ENCODE measurements around the gene LMBRD1. TPM values are rescaled to one million over a fixed set of nuclear protein-coding genes. Genes with fewer than 3 reads are reported as not detected.
"Not testable (repeated sequence)": the region's sequence is repeated elsewhere in the genome, so short reads cannot be mapped to it uniquely, and the experiment has no call there.

LMBRD1 gene
- total RNA-seq, 2 experiments from 2014 or later: 10.7 to 12.7 TPM

DNA sequence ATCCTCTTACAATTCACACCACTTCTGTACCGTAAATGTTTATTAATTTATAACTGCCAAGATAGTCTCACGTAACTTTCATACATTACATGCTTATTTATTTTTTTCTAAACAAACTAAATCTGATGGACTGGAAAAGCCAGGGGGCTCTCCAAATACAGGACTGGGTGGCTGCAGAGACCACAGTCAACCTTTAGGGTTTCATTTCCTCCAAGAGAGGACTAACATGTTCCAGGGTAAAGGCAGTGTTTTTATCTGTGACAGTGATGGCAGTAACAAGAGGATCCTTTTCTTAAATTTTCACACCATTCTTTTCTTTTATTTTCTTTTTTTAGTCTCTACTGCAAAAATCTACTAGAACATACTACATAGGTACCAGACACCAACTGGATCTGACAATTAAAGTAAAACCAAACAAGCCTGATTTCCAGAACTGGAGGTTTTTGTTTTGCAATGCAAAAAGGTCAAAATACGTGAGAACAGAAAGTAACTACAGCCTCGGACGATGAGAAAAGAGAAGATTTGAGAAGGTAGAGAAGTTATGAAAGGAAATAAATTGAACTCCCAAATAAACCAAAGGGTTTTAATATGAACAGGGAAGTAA is 1.2 kb downstream of the LMBRD1 start:
- intact Hi-C loops (cut with micrococcal nuclease): loop anchor here (1.0 to 5.0 kb wide), 6 partner anchors 12 to 872 kb away; partner anchors contain the start of genes SDHAF4 and SMAP1
- peak overlapping the region; percentile 96 for H3K27ac Mint-ChIP-seq
- H3K9me3 Mint-ChIP-seq: no peaks in the 10 kb centered on the region
- no peaks in the 10 kb centered on the region for H3K36me3 Mint-ChIP-seq (ENCODE audit: low read depth)
- no peak for DNase-seq
- no peaks in the 10 kb centered on the region for H3K27me3 Mint-ChIP-seq (ENCODE audit: low read depth)
- CTCF ChIA-PET: interaction anchor here (1.4 to 2.7 kb wide), 4 partner anchors 10 to 72 kb away, joined by 4 to 19 read pairs (median 8); no protein-coding TSS in a partner anchor
- peaks cover 48% of the 10 kb centered on the region for H3K4me1 Mint-ChIP-seq (ENCODE audit: low read depth)
- peak overlapping the region; percentile 93 for H3K4me3 Mint-ChIP-seq

DNA sequence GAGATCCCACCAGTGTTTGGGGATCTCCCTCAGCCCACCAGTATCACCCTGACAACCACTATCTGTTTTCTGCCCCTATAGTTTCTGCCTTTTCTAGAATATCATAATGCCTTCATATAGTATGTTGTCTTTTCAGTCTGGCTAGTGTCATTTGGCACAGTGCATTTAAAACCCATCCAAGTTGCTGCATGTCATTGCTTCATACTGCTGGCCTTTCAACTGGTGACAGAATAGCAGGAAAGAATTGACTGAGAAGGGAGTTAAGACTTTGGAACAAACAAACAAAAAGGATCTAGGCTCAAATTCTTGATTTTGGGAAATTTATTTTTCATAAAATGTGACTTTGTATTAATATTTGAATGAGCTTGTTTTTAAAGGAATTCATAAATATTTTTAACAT is 4.5 kb downstream of the LMBRD1 start:
- DNase-seq: no peak
- H3K27me3 Mint-ChIP-seq (ENCODE audit: low read depth): no peaks in the 10 kb centered on the region
- intact Hi-C loops (cut with micrococcal nuclease): no loop called here
- no peaks in the 10 kb centered on the region for H3K9me3 Mint-ChIP-seq
- no peak overlapping the region for H3K4me3 Mint-ChIP-seq
- peaks cover 56% of the 10 kb centered on the region for H3K4me1 Mint-ChIP-seq (ENCODE audit: low read depth)
- H3K27ac Mint-ChIP-seq: no peak overlapping the region
- H3K36me3 Mint-ChIP-seq (ENCODE audit: low read depth): peaks cover 7% of the 10 kb centered on the region
- CTCF ChIA-PET: interaction anchor here (1.4 kb wide), 1 partner anchor 75 kb away, joined by 3 read pairs; no protein-coding TSS in a partner anchor

DNA sequence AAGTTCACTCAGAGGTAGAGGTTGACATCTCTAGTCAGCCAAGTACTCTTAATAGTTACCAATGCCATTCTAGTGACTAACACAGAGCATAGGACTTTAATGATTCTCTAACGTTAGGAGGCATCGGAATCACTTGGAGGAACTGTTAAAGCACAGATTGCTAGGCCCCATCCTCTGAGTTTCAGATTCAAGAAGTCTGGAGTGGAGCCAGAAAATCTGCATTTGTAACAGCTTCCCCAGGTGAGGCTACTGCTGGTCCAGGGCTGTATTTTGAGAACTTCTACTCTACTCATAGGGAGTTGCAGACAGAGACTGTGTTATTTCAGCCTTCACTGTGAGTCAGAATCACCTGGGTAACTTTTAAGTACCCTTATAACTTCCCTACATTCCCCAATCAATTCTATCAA is 5.7 kb downstream of the LMBRD1 start:
- no peaks in the 10 kb centered on the region for H3K27me3 Mint-ChIP-seq (ENCODE audit: low read depth)
- CTCF ChIA-PET: interaction anchor here (0.6 to 0.9 kb wide), 3 partner anchors 8 to 16 kb away, joined by 3 to 4 read pairs (median 3); no protein-coding TSS in a partner anchor
- H3K4me3 Mint-ChIP-seq: no peak overlapping the region
- no peak for DNase-seq
- peaks cover 7% of the 10 kb centered on the region for H3K36me3 Mint-ChIP-seq (ENCODE audit: low read depth)
- intact Hi-C loops (cut with micrococcal nuclease): no loop called here
- peaks cover 55% of the 10 kb centered on the region for H3K4me1 Mint-ChIP-seq (ENCODE audit: low read depth)
- no peak overlapping the region for H3K27ac Mint-ChIP-seq
- H3K9me3 Mint-ChIP-seq: no peaks in the 10 kb centered on the region

DNA sequence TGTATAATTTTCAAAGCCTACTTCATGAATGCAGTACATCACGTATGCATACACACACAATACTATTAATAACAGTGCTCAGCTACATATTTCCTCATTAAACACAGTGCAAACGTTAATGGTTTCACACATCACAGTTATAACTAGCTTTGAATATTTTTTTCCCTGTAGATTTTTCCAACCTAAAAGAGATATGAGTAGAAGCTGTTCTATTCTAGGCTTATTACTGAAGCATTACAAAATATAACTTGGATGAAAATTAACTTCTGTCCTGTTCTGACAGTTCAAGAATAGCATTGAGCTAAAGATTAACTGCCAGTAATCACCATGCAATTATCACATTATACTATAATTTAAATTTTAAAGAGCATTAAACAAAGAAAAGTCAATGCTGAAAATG is 6.2 kb downstream of the LMBRD1 start:
- Mint-ChIP-seq H3K4me1 (ENCODE audit: low read depth) (peaks cover 55% of the 10 kb centered on the region), H3K27ac (no peak overlapping the region), H3K9me3 (no peaks in the 10 kb centered on the region), H3K36me3 (ENCODE audit: low read depth) (peaks cover 7% of the 10 kb centered on the region), H3K4me3 (no peak overlapping the region), H3K27me3 (ENCODE audit: low read depth) (no peaks in the 10 kb centered on the region)
- intact Hi-C loops (cut with micrococcal nuclease): no loop called here
- DNase-seq: no peak
- CTCF ChIA-PET: interaction anchor here (0.6 to 0.9 kb wide), 3 partner anchors 9 to 16 kb away, joined by 3 to 4 read pairs (median 3); no protein-coding TSS in a partner anchor

DNA sequence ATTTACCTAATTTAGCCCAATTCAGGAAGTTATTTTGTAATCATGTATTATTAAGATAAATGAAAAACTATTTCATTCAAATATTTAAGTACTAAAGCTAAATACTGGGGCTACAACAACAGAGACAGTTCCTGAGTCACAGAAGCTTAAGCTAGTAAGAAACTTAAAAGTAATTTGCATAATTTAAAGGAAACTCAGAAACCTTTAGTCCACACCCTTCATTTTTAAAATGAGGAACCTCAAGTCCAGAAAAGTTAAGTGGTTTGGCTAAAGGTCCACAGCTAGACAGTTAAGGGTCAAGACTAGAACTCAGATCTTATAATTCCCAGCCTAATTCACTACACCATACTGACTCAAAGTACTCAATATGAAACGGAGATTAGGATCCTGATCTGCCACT is 7.2 kb downstream of the LMBRD1 start:
- CTCF ChIA-PET: no interaction called here
- H3K4me1 Mint-ChIP-seq (ENCODE audit: low read depth): peaks cover 55% of the 10 kb centered on the region

DNA sequence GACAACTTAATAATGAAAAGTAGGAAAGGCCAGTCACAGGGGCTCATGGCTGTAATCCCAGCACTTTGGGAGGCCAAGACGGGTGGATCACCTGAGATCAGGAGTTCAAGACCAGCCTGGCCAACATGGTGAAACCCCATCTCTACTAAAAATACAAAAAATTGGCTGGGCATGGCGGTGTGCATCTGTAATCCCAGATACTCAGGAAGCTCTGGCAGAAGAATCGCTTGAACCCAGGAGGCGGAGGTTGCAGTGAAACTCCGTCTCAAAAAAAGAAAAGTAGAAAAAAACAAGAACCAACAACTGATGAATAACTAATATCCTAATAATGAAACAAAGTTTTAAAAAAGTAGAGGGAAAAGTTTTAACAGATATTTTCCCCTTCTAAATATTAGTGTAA is 9.4 kb downstream of the LMBRD1 start:
- H3K27ac Mint-ChIP-seq; intact Hi-C loops (cut with micrococcal nuclease); CTCF ChIA-PET; H3K9me3 Mint-ChIP-seq; DNase-seq; H3K27me3 Mint-ChIP-seq (ENCODE audit: low read depth); H3K4me3 Mint-ChIP-seq: not testable (repeated sequence)
- H3K4me1 Mint-ChIP-seq (ENCODE audit: low read depth): peaks cover 57% of the 10 kb centered on the region
- peaks cover 12% of the 10 kb centered on the region for H3K36me3 Mint-ChIP-seq (ENCODE audit: low read depth)

More for the DNA sequence above, 7.2 kb downstream of the LMBRD1 start:
- intact Hi-C loops (cut with micrococcal nuclease): no loop called here
- Mint-ChIP-seq H3K9me3 (no peaks in the 10 kb centered on the region), H3K4me3 (no peak overlapping the region), H3K36me3 (ENCODE audit: low read depth) (peaks cover 9% of the 10 kb centered on the region), H3K27ac (no peak overlapping the region), H3K27me3 (ENCODE audit: low read depth) (no peaks in the 10 kb centered on the region)
- DNase-seq: no peak

DNA sequence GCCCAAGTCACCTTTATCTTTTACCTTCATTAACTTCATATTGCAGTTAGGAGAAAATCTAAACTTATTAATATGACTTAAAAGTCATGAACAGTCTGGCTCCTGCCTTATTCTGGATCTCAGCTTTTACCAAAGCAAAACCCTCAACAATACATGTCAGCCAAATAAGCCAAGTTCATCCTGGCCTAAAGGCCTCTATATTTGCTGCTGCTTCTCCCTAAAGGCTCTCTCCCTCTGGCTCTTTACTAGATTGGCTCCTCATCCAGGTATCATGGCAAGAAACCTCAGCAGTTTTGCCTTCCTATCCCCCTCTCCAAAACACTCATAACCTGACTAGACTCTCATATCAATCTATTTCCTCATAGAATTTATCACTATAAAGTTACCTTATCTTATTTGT is 11.1 kb downstream of the LMBRD1 start:
- Mint-ChIP-seq H3K27ac (no peak overlapping the region), H3K9me3 (no peaks in the 10 kb centered on the region)
- CTCF ChIA-PET: interaction anchor here (0.6 to 3.1 kb wide), 4 partner anchors 11 to 27 kb away, joined by 3 to 9 read pairs (median 4); partner anchors contain the start of gene LMBRD1

DNA sequence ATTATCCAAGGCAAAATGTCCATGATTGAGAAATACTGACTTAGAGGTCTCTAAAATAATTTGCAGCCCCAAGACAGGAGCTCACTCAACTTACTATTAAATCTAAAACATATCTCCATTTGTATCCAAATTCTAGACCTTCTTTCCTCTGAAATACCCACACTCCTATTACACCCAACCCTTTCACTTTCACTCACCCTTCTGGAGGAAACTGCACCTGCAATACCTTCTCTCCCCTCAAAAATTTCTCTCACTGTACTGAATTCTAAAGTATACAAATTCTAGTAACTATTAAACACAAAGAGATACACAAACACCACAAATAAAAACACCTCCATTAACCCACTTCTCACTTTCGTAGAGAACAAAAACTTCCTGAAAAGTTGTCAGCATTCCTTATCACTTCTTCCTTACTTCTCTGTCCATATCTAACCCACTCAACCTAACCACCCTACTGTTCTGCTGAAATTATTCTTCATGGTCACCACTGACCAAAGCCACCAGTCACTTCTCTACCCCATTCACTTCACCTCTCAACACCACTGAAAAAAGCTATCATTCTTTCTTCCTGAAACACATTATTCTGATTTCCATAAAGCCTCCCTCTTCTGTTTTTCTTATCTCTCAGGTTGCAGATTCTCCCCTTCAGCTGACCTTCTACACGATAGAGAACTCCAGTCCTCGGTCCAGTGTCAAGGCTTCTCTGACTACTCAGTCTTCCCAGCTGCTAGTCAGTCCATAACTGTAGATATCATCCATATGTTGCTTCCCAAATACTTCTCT is 12.0 kb downstream of the LMBRD1 start:
- H3K4me1 Mint-ChIP-seq (ENCODE audit: low read depth): peaks cover 47% of the 10 kb centered on the region
- DNase-seq: no peak
- H3K4me3 Mint-ChIP-seq: no peak overlapping the region
- intact Hi-C loops (cut with micrococcal nuclease): no loop called here
- H3K27ac Mint-ChIP-seq: no peak overlapping the region
- no peaks in the 10 kb centered on the region for H3K27me3 Mint-ChIP-seq (ENCODE audit: low read depth)
- H3K36me3 Mint-ChIP-seq (ENCODE audit: low read depth): peaks cover 18% of the 10 kb centered on the region
- CTCF ChIA-PET: interaction anchor here (0.6 to 3.1 kb wide), 4 partner anchors 9 to 26 kb away, joined by 3 to 9 read pairs (median 3); partner anchors contain the start of gene LMBRD1
- H3K9me3 Mint-ChIP-seq: no peaks in the 10 kb centered on the region

More for the DNA sequence above, 11.1 kb downstream of the LMBRD1 start:
- intact Hi-C loops (cut with micrococcal nuclease): no loop called here
- no peak for DNase-seq
- no peaks in the 10 kb centered on the region for H3K27me3 Mint-ChIP-seq (ENCODE audit: low read depth)
- no peak overlapping the region for H3K4me3 Mint-ChIP-seq
- H3K36me3 Mint-ChIP-seq (ENCODE audit: low read depth): peaks cover 13% of the 10 kb centered on the region
- peaks cover 48% of the 10 kb centered on the region for H3K4me1 Mint-ChIP-seq (ENCODE audit: low read depth)

DNA sequence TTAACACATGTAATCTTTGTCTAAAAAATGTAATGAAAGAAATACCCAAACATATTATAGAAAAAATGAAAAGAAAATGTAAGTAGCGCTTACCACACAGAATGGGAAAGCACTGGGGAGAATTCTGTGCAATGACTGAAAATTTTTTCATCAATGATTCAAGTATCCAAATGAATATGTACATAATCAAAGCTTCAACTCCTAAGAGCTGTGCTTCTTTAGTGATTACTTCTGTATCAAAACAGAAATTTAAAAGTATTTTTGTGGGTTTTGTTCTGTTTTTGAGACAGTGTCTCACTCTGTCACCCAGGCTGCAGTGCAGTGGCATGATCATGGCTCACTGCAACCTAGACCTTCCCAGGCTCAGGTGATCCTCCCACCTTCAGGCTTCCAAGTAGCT is 13.7 kb downstream of the LMBRD1 start:
- H3K4me1 Mint-ChIP-seq (ENCODE audit: low read depth): peaks cover 42% of the 10 kb centered on the region
- no peak for DNase-seq
- H3K4me3 Mint-ChIP-seq: no peak overlapping the region
- CTCF ChIA-PET: interaction anchor here (1.0 kb wide), 1 partner anchor 14 kb away, joined by 3 read pairs; no protein-coding TSS in a partner anchor
- intact Hi-C loops (cut with micrococcal nuclease): loop anchor here (1.0 kb wide), 1 partner anchor 13 kb away; no protein-coding TSS in a partner anchor
- H3K27ac Mint-ChIP-seq: peak overlapping the region; percentile 19
- no peaks in the 10 kb centered on the region for H3K27me3 Mint-ChIP-seq (ENCODE audit: low read depth)
- H3K9me3 Mint-ChIP-seq: no peaks in the 10 kb centered on the region
- H3K36me3 Mint-ChIP-seq (ENCODE audit: low read depth): peaks cover 17% of the 10 kb centered on the region

DNA sequence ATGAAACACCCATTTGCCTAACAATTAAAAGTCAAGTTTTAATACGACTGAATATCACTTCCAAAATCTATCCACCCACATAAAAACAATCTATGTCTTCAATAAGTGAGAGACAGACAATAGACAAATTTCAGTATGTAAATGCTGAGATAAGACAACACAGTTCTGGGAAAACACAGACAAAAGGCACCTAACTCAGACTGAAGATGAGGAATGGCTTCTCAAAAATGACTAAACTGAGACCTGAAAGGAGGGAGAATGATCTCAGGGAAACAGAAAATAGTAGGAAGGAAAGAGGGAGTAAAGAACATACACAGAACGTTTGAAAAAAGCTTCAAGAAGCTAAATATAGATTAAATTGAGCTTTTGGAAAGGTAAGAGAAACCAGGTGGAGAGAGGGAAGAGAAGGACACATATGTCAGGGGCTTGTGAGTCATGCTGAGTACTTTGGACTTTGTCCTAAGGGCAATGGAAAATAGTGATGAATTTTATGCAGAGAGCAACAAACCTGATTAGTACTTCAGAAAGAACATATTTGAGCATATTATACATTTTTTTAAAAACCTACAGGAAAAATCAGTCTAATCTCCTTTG is 16.1 kb downstream of the LMBRD1 start:
- CTCF ChIA-PET: interaction anchor here (0.6 to 1.3 kb wide), 3 partner anchors 10 to 16 kb away, joined by 3 to 5 read pairs (median 4); no protein-coding TSS in a partner anchor
- no peak overlapping the region for H3K4me3 Mint-ChIP-seq
- intact Hi-C loops (cut with micrococcal nuclease): no loop called here
- peaks cover 24% of the 10 kb centered on the region for H3K36me3 Mint-ChIP-seq (ENCODE audit: low read depth)
- no peak for DNase-seq
- no peaks in the 10 kb centered on the region for H3K9me3 Mint-ChIP-seq
- peaks cover 46% of the 10 kb centered on the region for H3K4me1 Mint-ChIP-seq (ENCODE audit: low read depth)
- H3K27ac Mint-ChIP-seq: peak overlapping the region; percentile 12
- H3K27me3 Mint-ChIP-seq (ENCODE audit: low read depth): no peaks in the 10 kb centered on the region

DNA sequence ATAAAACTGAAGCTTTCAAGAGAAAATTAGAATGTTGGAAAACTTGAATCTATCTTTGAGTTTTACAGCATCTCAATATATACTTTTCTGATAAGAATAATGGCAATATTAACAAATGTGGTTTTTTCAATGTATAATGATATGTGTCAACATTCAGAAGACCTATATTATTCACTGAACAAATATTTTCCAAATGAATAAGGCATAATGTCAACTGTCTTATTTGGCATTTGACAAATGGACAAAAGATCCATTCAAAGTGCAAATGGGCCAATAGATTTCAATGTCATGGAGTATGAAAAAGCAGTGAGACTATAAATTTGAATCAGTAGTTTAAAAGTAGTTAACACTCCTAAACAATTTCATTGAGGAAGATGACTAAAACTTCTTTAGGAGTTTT is 20.9 kb downstream of the LMBRD1 start:
- intact Hi-C loops (cut with micrococcal nuclease): no loop called here
- H3K4me3 Mint-ChIP-seq: no peak overlapping the region
- no peak for DNase-seq
- H3K36me3 Mint-ChIP-seq (ENCODE audit: low read depth): peaks cover 51% of the 10 kb centered on the region
- peaks cover 52% of the 10 kb centered on the region for H3K4me1 Mint-ChIP-seq (ENCODE audit: low read depth)
- no peaks in the 10 kb centered on the region for H3K9me3 Mint-ChIP-seq
- no peak overlapping the region for H3K27ac Mint-ChIP-seq
- CTCF ChIA-PET: interaction anchor here (0.9 kb wide), 1 partner anchor 21 kb away, joined by 3 read pairs; the partner anchor contains the start of gene LMBRD1
- H3K27me3 Mint-ChIP-seq (ENCODE audit: low read depth): no peaks in the 10 kb centered on the region

DNA sequence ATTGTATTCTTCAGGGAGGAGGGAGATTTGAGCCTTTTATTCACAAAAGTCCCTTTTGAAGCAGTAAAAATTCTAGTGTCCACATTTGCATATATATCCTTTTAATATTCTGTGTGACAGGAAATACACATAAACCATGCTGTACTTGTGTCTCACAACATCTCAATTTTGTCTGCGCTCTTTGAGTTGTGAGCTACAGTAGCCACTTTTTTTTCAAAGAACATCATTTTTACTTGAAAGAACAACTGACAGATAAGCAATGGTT is 21.3 kb downstream of the LMBRD1 start:
- Mint-ChIP-seq H3K36me3 (ENCODE audit: low read depth) (peaks cover 51% of the 10 kb centered on the region), H3K27ac (peak overlapping the region; percentile 50), H3K4me3 (no peak overlapping the region), H3K27me3 (ENCODE audit: low read depth) (no peaks in the 10 kb centered on the region), H3K9me3 (no peaks in the 10 kb centered on the region), H3K4me1 (ENCODE audit: low read depth) (peaks cover 48% of the 10 kb centered on the region)
- intact Hi-C loops (cut with micrococcal nuclease): no loop called here
- no peak for DNase-seq
- CTCF ChIA-PET: interaction anchor here (0.9 kb wide), 1 partner anchor 22 kb away, joined by 3 read pairs; the partner anchor contains the start of gene LMBRD1
